Measurements from ENCODE around the gene OSBPL1A.
A peak's percentile ranks its signal among the peaks of the same experiment; 100 is the strongest.

Gene OSBPL1A

DNA sequence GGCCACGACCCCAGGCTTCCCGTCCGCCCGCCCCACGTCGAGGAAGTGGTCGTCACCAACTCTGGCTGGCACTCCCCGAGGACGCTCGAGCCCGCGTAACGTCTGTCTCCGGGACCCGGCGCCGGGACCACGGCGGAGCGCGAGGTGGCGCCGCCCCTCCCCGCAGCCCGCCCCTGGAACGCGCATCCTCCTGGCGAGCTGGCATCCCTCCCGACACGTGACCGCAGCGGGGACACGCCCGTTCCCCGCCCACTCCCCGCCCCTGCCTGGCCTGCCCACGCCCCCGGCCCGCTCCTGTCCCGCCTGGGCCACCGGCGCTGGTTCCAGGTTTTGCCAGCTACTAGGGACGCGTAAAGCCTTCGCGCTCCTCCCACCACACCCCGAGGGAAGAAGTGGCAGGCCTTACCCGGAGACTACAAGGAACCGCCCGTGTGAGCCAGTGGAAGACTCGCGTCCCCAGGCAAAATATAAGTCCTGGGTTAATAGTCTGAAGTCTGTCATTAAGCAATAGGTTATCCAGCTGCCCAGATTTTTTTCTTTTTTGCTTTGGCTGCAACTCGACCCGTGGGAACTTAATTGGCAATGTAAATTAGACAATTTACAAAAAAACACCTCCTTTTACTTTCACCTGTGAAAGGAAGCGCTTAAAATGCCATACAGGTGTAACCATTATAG lies at the start of gene OSBPL1A:
TSS of gene OSBPL1A (minus strand) at position 131 of the 675 bp plus-strand sequence. CDS start 20,291 bp downstream, outside the sequence.
- peak; percentile 66 for DNase-seq

DNA sequence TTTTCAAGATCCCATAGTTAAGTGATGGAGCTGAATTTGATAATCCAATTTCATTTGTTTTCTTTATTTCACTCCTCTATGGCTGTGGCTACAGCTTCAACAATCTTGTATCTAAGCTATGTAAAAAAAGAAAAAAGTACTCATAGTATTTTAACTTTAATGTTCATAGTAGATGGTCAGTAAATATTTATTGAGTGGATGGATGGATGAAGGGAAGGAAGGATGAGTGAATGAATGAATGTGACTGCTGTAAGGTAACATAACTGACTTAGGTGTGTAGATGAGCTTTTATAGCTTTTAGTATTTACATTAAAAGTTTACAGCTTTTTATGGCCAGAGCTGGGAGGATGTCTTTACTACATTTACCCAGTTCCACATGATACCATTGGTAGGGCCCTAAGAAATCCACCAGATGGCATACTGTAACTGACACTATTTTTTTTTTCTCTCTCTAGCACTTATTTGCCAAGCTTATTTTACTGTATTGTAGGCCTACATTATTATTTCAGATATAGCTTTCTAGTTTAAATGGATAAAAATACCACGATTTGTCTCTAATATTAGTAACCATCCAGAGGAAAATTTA lies 49.4 kb upstream of the OSBPL1A start:
- DNase-seq = no peak

DNA sequence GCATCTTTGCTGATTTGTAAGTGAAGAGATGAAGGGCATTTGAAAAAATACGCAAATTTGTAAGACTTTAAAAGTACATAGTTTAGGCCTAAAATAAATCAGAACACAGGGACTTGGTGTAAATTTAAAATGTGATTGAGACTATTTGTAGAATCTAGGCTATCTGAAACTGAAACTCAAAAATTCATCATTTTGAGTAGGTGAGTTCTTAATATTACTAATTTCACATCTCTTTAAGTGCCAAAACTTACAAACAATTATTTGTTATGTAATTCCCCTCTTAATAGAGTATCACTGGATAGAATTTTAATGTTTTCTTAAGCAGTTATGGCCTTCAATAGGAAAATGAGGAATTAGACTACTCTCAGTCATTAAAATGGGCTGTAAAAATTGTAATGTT lies 48.8 kb upstream of the OSBPL1A start:
- DNase-seq = no peak

DNA sequence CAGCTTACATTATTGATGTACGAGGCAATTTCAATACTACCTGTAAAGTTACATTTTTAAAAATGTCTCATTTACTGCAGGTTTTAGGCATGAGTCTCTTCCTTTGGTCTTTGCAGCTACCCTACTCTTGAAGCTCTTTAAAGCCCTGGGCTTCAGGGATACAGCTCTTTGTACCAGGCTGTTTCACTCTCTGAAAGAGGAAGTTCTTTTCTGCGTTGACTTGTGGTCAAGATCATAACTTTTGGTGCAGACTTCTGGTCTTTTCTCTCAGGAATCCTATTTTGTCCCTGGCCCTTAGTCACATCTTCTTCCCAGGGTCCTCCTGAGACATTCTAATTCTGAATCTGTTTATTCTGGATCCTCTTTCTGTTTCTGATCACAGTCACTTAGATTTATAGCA lies 46.2 kb upstream of the OSBPL1A start:
- DNase-seq = no peak

DNA sequence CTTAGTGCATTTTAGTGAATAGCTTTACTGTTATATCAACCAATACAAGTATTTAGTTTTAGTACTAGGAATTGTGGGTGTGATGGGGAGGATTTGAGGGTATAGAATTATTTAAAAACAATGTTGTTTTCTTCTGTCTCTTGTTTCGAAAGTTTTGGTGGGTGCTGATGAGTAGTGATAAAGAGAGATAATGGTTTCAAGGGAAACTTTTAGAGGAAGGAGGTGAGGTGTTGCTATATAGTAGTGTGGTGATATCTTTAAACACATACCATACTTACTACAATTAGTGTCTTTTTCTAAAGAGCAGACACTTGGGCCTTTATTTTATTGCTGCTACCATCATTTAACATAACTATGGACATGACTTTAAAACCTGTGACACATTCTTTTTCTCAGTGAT lies 39.3 kb upstream of the OSBPL1A start:
- no peak for DNase-seq

DNA sequence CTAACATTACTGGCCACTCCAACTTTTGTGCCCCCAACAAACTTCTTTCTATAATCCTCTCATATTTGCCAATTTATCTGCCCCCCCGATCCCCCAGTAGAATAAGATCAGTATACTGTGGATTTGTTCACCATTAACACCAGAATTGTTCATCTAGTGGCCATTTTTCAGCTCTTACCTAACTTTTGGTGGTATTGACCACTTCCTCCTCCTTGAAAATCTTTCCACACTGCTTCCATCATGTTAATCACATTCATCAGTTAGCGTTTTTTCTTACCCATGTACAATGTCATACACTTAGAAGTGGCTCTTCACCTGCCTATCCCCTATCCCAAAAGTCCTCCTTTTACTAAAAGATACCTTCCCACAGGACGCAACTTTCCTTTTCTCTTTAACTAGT lies 35.0 kb upstream of the OSBPL1A start:
- DNase-seq = no peak

DNA sequence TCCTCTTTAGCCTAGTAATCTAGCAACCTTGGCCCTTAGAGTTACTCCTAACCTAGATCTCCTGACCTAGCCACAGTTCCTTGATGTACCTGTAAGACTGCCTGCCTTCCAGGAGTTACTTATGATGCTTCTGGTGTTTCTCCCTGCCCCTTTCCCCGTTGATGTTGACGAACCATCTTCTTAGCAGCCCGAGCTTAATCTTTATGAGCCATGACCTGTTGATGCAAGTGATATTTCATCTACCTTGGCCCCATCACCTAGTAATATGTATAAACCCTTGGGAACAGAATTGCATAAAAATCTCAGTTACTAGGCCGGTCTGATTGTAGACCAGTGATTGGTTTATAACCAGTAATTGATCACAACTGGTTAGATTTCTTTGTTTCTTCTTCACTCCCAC lies 31.6 kb upstream of the OSBPL1A start:
- DNase-seq = no peak

DNA sequence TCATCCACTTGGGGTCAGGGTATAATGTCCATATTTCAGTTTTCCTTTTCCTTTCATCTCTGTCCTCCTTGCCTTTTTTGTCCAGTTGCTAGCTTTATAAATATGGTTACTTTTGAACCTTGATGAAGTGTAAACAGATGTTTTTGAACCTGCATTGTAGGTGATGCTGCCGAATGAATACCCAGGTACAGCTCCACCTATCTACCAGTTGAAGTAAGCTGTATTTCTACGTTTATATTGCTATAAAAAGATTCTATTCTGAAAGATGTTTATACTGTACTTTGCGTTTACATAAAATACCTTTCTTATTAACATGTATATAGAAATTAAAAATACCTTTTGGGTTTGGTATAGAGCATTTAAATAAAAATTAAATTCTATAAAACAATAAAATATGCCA lies 31.1 kb upstream of the OSBPL1A start:
- DNase-seq = no peak

DNA sequence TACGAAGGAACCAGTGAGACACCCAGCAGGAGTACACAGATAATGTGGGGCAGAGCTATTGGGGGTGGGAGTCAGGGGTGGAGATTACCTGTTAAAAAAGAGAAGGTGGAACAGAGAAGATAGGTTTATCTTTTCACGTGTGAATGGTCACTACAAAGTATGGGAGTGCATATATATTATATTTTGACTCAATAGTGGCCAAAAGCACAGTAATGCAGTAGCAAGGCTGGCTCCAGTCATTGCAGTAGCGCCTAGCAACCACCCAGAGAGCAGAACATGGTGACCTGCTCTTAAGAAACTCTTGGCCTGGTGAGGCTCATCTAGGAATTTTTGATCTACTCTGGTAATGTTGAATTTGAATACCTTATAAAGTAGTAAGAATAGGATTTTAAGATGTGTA lies 29.9 kb upstream of the OSBPL1A start:
- no peak for DNase-seq

DNA sequence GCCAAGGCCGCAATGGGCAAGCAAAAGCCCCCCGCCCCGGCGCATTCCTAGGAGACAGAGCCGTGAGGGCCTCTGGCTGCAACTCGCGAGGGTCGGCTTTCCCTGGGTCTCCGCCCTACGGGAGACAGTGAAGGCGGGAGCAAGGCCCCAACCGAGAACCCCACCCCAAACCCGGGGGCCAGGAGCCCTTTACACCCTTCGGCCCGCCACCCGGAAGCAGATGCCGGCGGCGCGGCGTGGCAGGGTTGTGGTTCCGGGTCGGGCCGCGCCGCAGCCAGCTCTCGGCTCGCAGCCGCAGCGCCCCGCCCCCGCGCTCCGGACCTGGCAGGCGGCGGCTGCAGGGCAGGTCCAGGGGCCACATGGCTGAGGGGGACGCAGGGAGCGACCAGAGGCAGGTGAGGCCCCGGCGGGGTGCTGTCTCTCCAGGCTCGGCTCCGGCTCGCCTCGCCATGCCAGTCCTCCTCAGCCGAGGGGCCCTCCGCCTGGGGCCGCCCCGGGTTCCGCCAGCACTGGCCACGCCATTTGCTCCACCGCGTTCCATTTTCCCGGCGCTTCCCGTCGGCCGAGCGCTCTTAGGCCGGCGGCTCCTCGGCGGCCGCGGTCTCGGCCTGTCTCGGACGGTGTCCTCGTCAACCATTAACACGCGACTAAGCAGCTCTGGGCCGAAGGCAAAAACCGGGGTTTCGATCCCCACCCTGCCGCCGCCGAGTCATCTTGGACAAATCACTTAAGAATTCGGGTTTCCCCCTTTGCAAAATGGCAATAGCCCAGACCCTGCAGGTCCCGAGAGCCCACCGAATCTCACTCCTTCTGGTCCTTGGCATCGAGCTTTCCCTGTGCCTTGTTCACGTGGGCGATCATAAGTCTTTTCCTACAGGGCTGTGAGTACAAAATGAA lies 29.0 kb upstream of the OSBPL1A start, which contains the start of gene IMPACT:
TSS of gene IMPACT (plus strand) at position 273 of the 897 bp plus-strand sequence. CDS start at position 360, 87 bp downstream.
- peak; percentile 69 for DNase-seq

DNA sequence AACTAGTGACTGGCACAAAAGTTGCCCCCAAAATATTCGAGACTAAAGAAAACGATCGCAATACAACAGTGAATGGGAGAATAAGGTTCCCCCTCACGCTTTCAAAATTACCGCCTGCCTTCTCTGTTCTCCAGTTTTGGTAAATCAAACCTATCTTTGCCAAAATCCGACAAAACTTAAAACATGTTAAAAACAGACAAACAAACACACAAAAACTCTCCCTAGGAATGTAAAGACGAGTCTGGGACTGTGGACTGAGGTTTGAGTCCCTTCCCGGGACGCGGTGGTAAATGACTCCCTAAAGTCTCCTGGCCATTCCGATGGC lies 28.4 kb upstream of the OSBPL1A start:
- DNase-seq = no peak

DNA sequence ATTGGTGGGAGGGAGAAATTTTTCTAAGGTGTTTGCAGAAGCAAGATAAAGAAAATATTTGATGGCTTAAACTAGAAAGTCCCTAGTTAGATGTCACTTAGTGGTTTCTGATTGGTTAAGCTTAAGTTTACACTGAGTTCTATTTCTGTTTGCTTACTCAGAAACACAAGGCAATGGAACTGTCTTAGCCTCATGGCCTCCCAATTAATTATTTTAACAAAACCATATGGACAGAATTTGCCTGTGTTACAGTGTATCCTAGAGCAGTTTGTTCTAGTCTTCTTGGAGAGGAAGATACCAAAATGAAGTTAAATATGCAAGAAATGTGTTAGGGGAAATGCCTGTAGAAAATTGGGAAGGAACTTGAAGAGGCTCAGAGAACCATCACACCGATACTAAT lies 24.2 kb upstream of the OSBPL1A start:
- DNase-seq = no peak

DNA sequence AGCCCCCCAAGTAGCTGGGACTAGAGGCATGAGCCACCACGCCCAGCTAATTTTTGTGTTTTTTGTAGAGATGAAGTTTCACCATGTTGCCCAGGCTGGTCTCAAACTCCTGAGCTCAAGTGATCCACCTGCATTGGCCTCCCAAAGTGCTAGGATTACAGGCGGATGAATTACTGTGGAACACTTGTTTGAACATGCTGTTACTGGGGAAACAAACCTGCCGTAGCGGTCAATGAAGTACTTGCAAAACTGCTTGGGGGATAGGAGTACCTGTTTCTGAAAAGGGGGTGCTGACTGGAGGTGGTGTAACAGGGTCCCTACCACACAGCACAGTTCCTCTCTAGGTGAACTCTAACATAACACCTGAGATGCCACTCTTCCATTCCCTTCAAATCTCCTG lies 22.9 kb upstream of the OSBPL1A start:
- DNase-seq = no peak

DNA sequence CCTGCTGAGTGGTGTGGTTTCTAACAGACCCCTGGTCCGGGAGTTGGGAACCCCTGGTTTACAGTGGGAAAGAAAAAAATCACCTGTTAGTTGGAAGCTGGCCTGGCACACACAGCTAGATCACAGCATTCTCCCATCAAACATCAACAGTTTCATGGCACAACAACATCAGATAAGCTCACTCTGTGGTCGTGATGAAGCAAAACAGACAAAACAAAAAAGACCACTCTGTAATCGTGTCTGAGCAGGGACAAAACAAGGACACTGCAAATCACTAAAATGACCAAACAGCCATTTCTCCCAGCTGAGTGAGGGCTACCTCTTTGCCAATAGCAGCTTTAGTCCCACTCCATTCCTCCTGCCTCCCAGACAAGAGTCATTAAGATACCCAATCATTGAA lies 19.9 kb upstream of the OSBPL1A start:
- DNase-seq = no peak

DNA sequence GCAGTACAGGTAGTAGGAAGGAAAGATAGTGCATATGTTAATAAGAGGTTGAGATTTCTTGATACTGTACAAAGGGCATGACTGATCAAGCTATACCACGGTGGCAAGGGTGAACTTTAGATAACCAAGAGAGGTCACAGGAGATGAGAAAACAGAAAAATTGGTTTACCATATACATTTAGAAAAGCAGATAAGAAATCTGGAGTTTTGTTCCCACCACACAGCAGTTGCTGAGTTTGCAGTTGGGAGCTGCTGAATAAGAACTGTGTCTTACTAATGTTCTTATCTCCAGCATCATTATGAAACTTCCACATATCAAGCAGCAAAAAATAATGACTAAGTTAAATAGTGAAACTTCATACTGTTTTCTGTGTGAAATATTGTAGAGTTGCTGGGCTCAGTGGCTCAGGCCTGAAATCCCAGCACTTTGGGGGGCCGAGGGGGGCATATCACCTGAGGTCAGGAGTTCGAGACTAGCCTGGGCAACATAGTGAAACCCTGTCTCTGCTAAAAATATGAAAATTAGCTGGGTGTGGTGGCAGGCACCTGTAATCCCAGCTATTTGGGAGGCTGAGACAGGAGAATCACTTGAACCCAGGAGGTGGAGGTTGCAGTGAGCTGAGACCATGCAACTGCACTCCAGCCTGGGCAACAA lies 16.9 kb upstream of the OSBPL1A start:
- no peak for DNase-seq

DNA sequence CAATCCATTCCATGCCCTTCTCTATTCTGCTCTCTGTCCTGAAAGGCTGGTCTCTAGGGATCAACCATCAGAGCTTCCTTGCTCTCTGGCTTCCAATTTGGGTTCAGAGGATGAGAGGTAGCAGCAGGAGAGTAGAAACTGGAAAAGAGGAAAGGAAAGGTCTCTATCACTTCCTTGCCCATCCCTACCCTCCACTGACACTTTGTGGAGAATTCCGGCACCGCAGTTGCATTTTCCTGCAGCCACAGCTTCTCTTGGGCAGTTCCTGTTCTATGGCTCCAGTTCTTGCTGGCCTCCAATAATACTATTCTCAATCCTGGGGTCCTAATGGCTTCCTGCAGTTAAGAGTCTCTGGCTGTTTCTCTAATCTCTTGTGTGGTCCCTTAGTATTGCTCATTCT lies 15.5 kb upstream of the OSBPL1A start:
- DNase-seq = no peak

DNA sequence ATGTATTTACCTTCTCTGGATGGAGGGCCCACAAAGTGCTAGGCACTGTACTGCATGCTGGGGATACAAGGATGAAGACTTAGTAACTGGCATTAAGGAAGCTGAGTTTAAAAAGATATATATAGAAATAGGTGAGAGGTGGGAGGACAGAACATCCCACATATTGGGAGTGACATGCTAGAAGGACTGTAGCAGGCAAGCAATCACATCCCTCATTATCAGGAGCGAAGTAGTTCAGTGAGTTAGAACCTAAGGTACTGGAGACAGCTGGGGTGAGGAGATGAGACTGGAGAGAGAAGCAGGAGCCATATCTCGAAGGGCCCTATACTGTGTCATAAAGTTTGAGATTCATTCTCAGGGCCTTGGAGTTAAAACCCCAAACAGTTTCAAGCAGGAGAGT lies 10.9 kb upstream of the OSBPL1A start:
- no peak for DNase-seq

DNA sequence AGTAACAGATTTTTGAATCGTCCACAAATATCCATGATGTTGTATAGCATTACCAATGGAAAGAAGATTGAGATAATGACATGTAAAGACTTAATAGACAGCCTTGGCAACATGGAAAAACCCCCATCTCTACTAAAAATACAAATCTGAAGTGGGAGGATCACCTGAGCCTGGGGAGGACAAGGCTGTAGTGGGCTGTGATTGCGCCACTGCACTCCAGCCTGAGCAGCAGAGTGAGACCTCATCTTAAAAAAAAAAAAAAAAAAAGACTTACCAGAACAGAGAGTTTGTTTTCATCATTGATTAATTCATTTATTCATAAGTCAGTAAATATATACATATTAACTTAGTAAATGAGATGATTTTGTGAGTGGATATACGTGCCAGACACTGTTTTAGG lies 7.0 kb upstream of the OSBPL1A start:
- no peak for DNase-seq

DNA sequence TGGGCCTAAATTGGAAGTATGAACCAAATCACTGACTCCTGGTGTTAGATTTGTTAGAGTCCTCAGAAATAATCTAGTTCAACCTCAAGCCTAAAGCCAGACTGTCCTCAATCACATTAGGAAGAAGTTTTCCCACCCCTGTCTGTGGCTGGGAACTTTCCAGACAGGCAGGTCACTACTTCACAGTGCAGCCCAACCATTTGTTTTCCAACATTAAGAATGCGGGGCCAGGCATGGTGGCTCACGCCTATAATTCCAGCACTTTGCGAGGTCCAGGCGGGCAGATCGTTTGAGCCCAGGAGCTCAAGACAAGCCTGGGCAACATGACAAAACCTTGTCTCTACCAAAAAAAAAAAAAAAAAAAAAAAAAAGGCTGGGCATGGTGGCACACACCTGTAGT lies 5.5 kb upstream of the OSBPL1A start:
- DNase-seq = no peak

DNA sequence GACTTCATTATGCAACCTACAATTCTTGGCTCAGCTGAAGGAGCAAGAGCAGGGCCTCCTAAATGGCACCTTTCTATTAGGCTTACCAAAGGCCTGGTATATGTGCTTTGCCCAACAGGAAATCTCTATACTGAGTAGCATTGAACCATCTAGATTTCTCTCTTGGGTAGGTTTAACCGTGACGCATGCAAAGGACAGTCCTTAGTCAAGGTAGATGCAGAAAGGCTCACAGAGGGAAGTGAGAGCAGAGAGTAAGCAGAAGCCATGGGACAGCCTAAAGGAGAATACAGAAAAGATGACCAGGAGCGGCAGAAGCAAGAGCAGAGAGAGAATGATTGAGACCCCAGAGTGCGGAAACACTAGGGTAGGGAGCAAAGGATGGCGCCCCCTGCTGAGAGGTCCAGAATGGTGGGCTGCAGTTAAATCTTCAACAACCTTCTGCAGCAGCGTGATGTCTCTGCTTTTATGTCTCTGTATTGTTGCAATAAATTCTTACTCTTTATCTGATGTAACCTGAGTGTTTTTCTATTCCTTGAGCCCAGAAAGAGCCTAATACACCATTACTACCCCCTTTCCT lies 4.7 kb upstream of the OSBPL1A start:
- DNase-seq = no peak

DNA sequence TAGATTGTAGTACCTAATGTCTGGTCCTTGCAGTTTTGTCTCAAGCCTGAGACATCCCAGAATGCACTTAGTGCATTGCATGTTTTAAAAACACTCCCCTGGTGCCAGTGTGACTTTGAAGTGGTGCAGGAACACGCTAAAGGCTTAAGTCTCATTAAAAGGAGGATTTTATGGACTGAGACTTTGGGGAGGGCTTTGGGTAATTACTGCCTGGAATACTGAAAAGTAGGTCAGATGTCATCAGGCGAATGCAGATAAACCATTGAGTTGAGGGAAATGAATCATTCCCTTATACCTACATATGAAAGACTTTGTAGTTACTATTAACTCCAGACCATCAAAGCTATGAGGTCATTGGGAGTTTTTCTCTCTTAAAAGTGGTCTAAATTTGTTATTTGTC lies 3.0 kb upstream of the OSBPL1A start:
- no peak for DNase-seq

DNA sequence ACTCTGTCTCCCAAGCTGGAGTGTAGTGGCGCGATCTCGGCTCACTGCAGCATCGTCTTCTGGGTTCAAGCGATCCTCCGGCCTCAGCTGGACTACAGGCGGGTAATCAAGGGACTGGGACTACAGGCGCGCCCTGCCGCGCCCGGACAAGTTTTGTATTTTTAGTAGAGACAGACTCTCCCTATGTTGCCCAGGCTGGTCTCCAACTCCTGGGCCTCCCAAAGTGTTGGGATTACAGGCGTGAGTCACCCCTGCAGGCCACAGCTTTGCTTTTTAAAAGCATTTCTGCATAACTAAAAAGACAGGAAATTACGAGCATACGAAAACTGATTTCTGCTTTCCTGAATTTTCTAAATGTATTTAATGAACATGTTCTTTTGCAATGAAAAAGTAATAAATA lies 916 bp upstream of the OSBPL1A start:
- DNase-seq = no peak

DNA sequence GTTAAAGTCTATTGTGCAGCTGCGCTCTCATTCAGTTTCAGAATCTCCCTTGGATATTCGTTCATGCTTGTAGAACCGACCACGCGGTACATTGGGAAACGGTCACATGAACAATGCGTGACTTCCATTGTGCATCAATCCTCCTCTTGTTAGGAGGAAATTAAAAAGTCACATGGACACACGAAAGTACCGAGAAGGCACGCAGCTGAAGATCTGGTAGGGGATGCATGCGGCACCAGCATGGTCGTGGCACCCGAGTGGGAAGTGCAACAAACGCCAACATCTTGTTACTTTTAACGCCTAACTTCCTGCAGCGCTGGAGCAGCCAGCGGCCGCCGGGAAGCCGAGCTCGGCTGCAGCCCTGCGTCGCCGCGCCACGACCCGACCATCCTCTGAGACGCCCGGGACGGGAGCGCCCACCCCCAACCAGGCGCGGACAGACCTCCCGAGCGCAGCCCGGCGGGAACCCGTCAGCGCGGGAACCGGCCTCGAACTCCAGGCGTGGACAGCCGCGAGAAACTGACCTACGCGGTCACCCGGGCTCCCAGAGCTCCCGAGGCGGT lies 412 bp downstream of the OSBPL1A start:
- no peak for DNase-seq
